Measurements from ENCODE around the gene HAUS8. TPM values are rescaled to one million over a fixed set of nuclear protein-coding genes. Genes with fewer than 3 reads are reported as not detected.

Gene HAUS8
- total and polyA plus RNA-seq, 2 of the 8 experiments (the other 6 are each of a cell fraction or from before 2014, with no cell fraction given), result 18.4 to 23.2 TPM

- TF ChIP-seq, protein P1, sequence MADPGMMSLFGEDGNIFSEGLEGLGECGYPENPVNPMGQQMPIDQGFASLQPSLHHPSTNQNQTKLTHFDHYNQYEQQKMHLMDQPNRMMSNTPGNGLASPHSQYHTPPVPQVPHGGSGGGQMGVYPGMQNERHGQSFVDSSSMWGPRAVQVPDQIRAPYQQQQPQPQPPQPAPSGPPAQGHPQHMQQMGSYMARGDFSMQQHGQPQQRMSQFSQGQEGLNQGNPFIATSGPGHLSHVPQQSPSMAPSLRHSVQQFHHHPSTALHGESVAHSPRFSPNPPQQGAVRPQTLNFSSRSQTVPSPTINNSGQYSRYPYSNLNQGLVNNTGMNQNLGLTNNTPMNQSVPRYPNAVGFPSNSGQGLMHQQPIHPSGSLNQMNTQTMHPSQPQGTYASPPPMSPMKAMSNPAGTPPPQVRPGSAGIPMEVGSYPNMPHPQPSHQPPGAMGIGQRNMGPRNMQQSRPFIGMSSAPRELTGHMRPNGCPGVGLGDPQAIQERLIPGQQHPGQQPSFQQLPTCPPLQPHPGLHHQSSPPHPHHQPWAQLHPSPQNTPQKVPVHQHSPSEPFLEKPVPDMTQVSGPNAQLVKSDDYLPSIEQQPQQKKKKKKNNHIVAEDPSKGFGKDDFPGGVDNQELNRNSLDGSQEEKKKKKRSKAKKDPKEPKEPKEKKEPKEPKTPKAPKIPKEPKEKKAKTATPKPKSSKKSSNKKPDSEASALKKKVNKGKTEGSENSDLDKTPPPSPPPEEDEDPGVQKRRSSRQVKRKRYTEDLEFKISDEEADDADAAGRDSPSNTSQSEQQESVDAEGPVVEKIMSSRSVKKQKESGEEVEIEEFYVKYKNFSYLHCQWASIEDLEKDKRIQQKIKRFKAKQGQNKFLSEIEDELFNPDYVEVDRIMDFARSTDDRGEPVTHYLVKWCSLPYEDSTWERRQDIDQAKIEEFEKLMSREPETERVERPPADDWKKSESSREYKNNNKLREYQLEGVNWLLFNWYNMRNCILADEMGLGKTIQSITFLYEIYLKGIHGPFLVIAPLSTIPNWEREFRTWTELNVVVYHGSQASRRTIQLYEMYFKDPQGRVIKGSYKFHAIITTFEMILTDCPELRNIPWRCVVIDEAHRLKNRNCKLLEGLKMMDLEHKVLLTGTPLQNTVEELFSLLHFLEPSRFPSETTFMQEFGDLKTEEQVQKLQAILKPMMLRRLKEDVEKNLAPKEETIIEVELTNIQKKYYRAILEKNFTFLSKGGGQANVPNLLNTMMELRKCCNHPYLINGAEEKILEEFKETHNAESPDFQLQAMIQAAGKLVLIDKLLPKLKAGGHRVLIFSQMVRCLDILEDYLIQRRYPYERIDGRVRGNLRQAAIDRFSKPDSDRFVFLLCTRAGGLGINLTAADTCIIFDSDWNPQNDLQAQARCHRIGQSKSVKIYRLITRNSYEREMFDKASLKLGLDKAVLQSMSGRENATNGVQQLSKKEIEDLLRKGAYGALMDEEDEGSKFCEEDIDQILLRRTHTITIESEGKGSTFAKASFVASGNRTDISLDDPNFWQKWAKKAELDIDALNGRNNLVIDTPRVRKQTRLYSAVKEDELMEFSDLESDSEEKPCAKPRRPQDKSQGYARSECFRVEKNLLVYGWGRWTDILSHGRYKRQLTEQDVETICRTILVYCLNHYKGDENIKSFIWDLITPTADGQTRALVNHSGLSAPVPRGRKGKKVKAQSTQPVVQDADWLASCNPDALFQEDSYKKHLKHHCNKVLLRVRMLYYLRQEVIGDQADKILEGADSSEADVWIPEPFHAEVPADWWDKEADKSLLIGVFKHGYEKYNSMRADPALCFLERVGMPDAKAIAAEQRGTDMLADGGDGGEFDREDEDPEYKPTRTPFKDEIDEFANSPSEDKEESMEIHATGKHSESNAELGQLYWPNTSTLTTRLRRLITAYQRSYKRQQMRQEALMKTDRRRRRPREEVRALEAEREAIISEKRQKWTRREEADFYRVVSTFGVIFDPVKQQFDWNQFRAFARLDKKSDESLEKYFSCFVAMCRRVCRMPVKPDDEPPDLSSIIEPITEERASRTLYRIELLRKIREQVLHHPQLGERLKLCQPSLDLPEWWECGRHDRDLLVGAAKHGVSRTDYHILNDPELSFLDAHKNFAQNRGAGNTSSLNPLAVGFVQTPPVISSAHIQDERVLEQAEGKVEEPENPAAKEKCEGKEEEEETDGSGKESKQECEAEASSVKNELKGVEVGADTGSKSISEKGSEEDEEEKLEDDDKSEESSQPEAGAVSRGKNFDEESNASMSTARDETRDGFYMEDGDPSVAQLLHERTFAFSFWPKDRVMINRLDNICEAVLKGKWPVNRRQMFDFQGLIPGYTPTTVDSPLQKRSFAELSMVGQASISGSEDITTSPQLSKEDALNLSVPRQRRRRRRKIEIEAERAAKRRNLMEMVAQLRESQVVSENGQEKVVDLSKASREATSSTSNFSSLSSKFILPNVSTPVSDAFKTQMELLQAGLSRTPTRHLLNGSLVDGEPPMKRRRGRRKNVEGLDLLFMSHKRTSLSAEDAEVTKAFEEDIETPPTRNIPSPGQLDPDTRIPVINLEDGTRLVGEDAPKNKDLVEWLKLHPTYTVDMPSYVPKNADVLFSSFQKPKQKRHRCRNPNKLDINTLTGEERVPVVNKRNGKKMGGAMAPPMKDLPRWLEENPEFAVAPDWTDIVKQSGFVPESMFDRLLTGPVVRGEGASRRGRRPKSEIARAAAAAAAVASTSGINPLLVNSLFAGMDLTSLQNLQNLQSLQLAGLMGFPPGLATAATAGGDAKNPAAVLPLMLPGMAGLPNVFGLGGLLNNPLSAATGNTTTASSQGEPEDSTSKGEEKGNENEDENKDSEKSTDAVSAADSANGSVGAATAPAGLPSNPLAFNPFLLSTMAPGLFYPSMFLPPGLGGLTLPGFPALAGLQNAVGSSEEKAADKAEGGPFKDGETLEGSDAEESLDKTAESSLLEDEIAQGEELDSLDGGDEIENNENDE (IDR thresholded peaks at IDR 0.05; ENCODE audit: insufficient replicate concordance, low read length), result no peak
- TF ChIP-seq SUZ12 (IDR thresholded peaks at IDR 0.05; ENCODE audit: low read length) (no peak), E2F6 (IDR thresholded peaks at IDR 0.05) (no peak), TAF7 (optimal IDR thresholded peaks at IDR 0.05; ENCODE audit: borderline replicate concordance, low read depth, low read length) (no peak)
Measured at GRCh38 chr19:17021328-17021727, 53.9 kb downstream of the HAUS8 start (continued).

Measured in H1 (cell line).